ENCODE data around the gene PSG11.
"Not testable (repeated sequence)": the region's sequence is repeated elsewhere in the genome, so short reads cannot be mapped to it uniquely, and the experiment has no call there.

The PSG11 gene

GRCh38 chr19:43031645-43032044, 5.4 kb upstream of the PSG11 start:
- not testable (repeated sequence) for H3K4me1 ChIP-seq (ENCODE audit: insufficient read depth, poor library complexity, severe bottlenecking); H3K27me3 ChIP-seq (ENCODE audit: insufficient read depth, poor library complexity, severe bottlenecking); ATAC-seq (ENCODE audit: low read depth); H3K36me3 ChIP-seq (ENCODE audit: low read depth); DNase-seq (ENCODE audit: low spot score); H3K9me3 ChIP-seq (ENCODE audit: severe bottlenecking); H3K27ac ChIP-seq (ENCODE audit: poor library complexity, severe bottlenecking); H3K4me3 ChIP-seq (ENCODE audit: severe bottlenecking)
- TF ChIP-seq, protein P1, sequence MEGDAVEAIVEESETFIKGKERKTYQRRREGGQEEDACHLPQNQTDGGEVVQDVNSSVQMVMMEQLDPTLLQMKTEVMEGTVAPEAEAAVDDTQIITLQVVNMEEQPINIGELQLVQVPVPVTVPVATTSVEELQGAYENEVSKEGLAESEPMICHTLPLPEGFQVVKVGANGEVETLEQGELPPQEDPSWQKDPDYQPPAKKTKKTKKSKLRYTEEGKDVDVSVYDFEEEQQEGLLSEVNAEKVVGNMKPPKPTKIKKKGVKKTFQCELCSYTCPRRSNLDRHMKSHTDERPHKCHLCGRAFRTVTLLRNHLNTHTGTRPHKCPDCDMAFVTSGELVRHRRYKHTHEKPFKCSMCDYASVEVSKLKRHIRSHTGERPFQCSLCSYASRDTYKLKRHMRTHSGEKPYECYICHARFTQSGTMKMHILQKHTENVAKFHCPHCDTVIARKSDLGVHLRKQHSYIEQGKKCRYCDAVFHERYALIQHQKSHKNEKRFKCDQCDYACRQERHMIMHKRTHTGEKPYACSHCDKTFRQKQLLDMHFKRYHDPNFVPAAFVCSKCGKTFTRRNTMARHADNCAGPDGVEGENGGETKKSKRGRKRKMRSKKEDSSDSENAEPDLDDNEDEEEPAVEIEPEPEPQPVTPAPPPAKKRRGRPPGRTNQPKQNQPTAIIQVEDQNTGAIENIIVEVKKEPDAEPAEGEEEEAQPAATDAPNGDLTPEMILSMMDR (IDR thresholded peaks at IDR 0.05; ENCODE audit: poor library complexity, severe bottlenecking) = peak; percentile 34

DNA sequence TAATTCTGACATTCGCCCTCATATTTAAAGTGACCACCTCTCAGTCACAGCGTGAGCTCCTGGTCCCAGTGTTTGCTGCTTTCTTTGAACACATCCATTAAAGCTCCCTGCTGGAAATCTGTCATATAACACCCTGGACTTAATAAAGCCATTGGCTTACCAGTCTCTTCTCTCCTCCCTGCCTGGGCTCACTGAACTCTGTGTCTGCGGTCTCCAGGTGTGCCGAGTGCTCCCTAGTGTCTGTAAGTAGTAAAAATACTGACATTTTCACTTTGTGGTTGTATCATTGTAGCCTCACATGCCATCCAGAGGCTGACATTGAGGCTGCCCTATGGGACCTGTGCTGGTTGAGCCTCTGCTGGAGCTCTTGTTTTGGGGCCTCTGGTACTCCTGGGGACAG, 2.6 kb upstream of the PSG11 start:
- Histone ChIP-seq H3K9me3 (ENCODE audit: severe bottlenecking) (no peaks in the 10 kb centered on the region), H3K27me3 (ENCODE audit: insufficient read depth, poor library complexity, severe bottlenecking) (no peaks in the 10 kb centered on the region), H3K4me3 (ENCODE audit: severe bottlenecking) (no peak overlapping the region), H3K27ac (ENCODE audit: poor library complexity, severe bottlenecking) (no peak overlapping the region), H3K4me1 (ENCODE audit: insufficient read depth, poor library complexity, severe bottlenecking) (no peaks in the 10 kb centered on the region), H3K36me3 (ENCODE audit: low read depth) (no peaks in the 10 kb centered on the region)
- DNase-seq (ENCODE audit: low spot score) (no peak), ATAC-seq (ENCODE audit: low read depth) (no peak)
- TF ChIP-seq, protein P1 (IDR thresholded peaks at IDR 0.05; ENCODE audit: poor library complexity, severe bottlenecking) = no peak

- ATAC-seq (ENCODE audit: low read depth); H3K4me1 ChIP-seq (ENCODE audit: insufficient read depth, poor library complexity, severe bottlenecking): not testable (repeated sequence)
Observed at GRCh38 chr19:43027985-43028384, 1.7 kb upstream of the PSG11 start.

DNA sequence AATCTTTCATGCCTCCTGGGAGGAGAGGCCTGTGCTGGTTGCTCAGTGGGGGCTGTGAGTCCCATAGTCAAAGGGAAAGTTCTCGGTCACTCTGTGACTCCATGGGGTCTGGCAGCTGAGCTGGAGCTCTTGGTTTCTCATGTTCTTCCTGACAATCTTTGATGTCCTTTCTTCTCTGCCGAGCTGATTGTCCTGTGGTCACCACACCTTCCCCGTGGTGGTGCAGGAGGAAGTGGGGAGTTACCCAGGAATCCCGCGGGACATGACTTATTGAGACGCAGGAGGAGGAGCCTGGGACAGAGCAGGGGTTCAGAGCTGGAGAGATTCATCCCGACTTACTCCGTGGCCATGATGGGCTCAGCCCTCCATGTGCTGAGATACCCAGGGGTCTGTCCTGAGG, 792 bp upstream of the PSG11 start:
- H3K36me3 ChIP-seq (ENCODE audit: low read depth); H3K27me3 ChIP-seq (ENCODE audit: insufficient read depth, poor library complexity, severe bottlenecking); H3K27ac ChIP-seq (ENCODE audit: poor library complexity, severe bottlenecking); H3K4me3 ChIP-seq (ENCODE audit: severe bottlenecking); ATAC-seq (ENCODE audit: low read depth); H3K9me3 ChIP-seq (ENCODE audit: severe bottlenecking); H3K4me1 ChIP-seq (ENCODE audit: insufficient read depth, poor library complexity, severe bottlenecking); DNase-seq (ENCODE audit: low spot score): not testable (repeated sequence)

More at GRCh38 chr19:43027985-43028384, 1.7 kb upstream of the PSG11 start:
- H3K27me3 ChIP-seq (ENCODE audit: insufficient read depth, poor library complexity, severe bottlenecking); DNase-seq (ENCODE audit: low spot score); H3K4me3 ChIP-seq (ENCODE audit: severe bottlenecking); H3K27ac ChIP-seq (ENCODE audit: poor library complexity, severe bottlenecking); H3K9me3 ChIP-seq (ENCODE audit: severe bottlenecking); H3K36me3 ChIP-seq (ENCODE audit: low read depth): not testable (repeated sequence)

- not testable (repeated sequence) for ATAC-seq (ENCODE audit: low read depth)
Observed at GRCh38 chr19:43022098-43022497, 4.2 kb downstream of the PSG11 start.

DNA sequence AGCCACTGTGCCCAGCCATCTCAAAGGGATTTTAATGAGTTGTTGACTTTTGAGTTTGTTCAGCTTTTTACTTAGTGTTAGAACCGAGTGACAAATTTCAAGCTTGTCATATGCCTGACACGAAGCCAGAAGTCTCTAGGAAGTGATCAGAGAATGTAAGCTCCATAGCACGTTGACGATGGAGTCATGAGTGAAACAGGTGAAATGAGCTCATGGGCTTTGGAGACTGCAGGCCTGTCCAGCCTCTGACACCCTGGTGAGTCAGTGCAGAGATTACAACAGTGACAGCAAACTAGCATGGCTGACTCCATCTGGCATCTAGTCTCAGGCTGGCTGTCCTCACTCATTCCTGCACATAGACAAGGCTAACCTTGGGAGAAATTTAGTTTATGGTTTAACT, 4.6 kb downstream of the PSG11 start:
- not testable (repeated sequence) for H3K36me3 ChIP-seq (ENCODE audit: low read depth); DNase-seq (ENCODE audit: low spot score); H3K9me3 ChIP-seq (ENCODE audit: severe bottlenecking); H3K27me3 ChIP-seq (ENCODE audit: insufficient read depth, poor library complexity, severe bottlenecking); H3K4me3 ChIP-seq (ENCODE audit: severe bottlenecking)
- Histone ChIP-seq H3K4me1 (ENCODE audit: insufficient read depth, poor library complexity, severe bottlenecking) (peaks cover 19% of the 10 kb centered on the region), H3K27ac (ENCODE audit: poor library complexity, severe bottlenecking) (peak overlapping the region; percentile 89)
- ATAC-seq (ENCODE audit: low read depth) = peak; percentile 84

More at GRCh38 chr19:43022098-43022497, 4.2 kb downstream of the PSG11 start:
- not testable (repeated sequence) for H3K9me3 ChIP-seq (ENCODE audit: severe bottlenecking); H3K4me3 ChIP-seq (ENCODE audit: severe bottlenecking); H3K27me3 ChIP-seq (ENCODE audit: insufficient read depth, poor library complexity, severe bottlenecking); H3K36me3 ChIP-seq (ENCODE audit: low read depth)
- DNase-seq (ENCODE audit: low spot score) = peak; percentile 77
- Histone ChIP-seq H3K27ac (ENCODE audit: poor library complexity, severe bottlenecking) (peak overlapping the region; percentile 89), H3K4me1 (ENCODE audit: insufficient read depth, poor library complexity, severe bottlenecking) (peaks cover 19% of the 10 kb centered on the region)

DNA sequence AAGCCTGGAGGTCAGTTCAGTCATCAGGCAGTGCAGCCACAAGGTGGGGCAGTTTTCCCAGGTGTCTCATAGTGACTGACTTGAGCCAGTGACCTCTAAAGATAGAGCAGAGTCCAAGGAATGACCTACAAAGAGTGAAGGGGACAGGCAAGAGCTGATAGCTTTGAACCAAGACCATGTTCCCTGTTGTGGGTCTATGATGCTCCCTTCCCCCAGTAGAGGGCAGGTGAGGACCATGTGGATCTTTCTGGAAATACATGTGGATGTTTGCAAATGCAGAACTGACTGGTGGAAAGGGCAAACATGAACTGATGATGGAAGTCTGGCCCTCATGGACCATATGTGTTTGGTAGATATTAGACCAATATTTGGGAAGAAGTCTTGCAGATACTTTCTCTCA, 6.7 kb downstream of the PSG11 start:
- H3K36me3 ChIP-seq (ENCODE audit: low read depth); H3K9me3 ChIP-seq (ENCODE audit: severe bottlenecking); DNase-seq (ENCODE audit: low spot score); ATAC-seq (ENCODE audit: low read depth); H3K4me3 ChIP-seq (ENCODE audit: severe bottlenecking); H3K27me3 ChIP-seq (ENCODE audit: insufficient read depth, poor library complexity, severe bottlenecking); H3K27ac ChIP-seq (ENCODE audit: poor library complexity, severe bottlenecking): not testable (repeated sequence)
- H3K4me1 ChIP-seq (ENCODE audit: insufficient read depth, poor library complexity, severe bottlenecking) = peaks cover 19% of the 10 kb centered on the region
- TF ChIP-seq, protein P1 (IDR thresholded peaks at IDR 0.05; ENCODE audit: poor library complexity, severe bottlenecking) = peak; percentile 57

- peaks cover 11% of the 10 kb centered on the region for H3K4me1 ChIP-seq (ENCODE audit: insufficient read depth, poor library complexity, severe bottlenecking)
- H3K4me3 ChIP-seq (ENCODE audit: severe bottlenecking); DNase-seq (ENCODE audit: low spot score); H3K36me3 ChIP-seq (ENCODE audit: low read depth); H3K27ac ChIP-seq (ENCODE audit: poor library complexity, severe bottlenecking); H3K27me3 ChIP-seq (ENCODE audit: insufficient read depth, poor library complexity, severe bottlenecking); ATAC-seq (ENCODE audit: low read depth); H3K9me3 ChIP-seq (ENCODE audit: severe bottlenecking): not testable (repeated sequence)
Observed at GRCh38 chr19:43005841-43006240, 20.4 kb downstream of the PSG11 start.

DNA sequence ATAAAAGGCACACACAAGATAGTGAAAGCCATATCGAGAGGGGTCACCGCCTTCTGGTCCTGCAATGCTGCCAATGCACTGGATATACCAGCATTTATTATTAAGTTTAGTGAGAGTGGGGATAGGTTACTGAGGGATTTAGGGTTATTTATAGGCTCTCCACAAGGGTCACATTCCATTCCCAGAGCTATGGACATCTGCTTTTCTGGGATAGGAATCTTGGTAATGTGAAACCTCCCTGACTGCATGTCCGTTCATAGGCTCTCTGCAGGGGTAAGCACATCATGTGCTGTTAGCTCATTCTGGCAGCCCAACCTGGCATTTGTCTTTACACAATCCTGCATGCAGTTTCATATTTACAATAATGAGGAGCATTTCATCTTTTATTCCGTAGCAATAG, 21.4 kb downstream of the PSG11 start:
- not testable (repeated sequence) for H3K27ac ChIP-seq (ENCODE audit: poor library complexity, severe bottlenecking); DNase-seq (ENCODE audit: low spot score); H3K27me3 ChIP-seq (ENCODE audit: insufficient read depth, poor library complexity, severe bottlenecking); H3K4me3 ChIP-seq (ENCODE audit: severe bottlenecking); ATAC-seq (ENCODE audit: low read depth); H3K9me3 ChIP-seq (ENCODE audit: severe bottlenecking); H3K36me3 ChIP-seq (ENCODE audit: low read depth)
- H3K4me1 ChIP-seq (ENCODE audit: insufficient read depth, poor library complexity, severe bottlenecking) = peaks cover 11% of the 10 kb centered on the region

All from RWPE2 (cell line).